IMR-90 (cell line): ENCODE results near the gene PRIMA1. TPM values are rescaled to one million over a fixed set of nuclear protein-coding genes. Genes with fewer than 3 reads are reported as not detected.

Experiments used
- ATAC-seq: fragments of 200-7000 bp; cut with Tn5 transposase; 2 replicates; pipeline ENCODE4 v1.9.1; 2020; ENCODE audit warnings: low read depth, mild to moderate bottlenecking, moderate library complexity
- BruUV-seq: library from RNA; stranded (reverse); fragments of 400-500 nt; replicated peaks from 2 replicates; lab custom pipeline; 2021; lab: Mats Ljungman, UMichigan
- CTCF ChIA-PET: fragments of 300-600 bp; formaldehyde crosslinking; extraction: SDS; loops from one replicate; lab custom pipeline; 2021; ENCODE audit warnings: antibody characterized with exemption; lab: Yijun Ruan, JAX
- POLR2A ChIA-PET: fragments of 300-600 bp; sonication (Branson Sonifier 250); formaldehyde crosslinking; loops from one replicate; lab custom pipeline; 2022; ENCODE audit warnings: antibody characterized with exemption; ENCODE audit not compliant: unreplicated experiment; lab: Charles Lee
- DNase-seq: peaks from one replicate; pipeline ENCODE4 v3.0.0; 2013
- H2AFZ ChIP-seq: replicated peaks from 2 replicates; pipeline ENCODE3; 2013; ENCODE audit warnings: low read length, mild to moderate bottlenecking; ENCODE audit not compliant: poor library complexity
- H2AK5ac ChIP-seq: 2 replicates; pipeline ENCODE4 v1.6.1; 2013; ENCODE audit warnings: low read depth, low read length, inconsistent platforms
- H2AK9ac ChIP-seq: replicated peaks from 2 replicates; pipeline ENCODE3; 2013; ENCODE audit warnings: mild to moderate bottlenecking, low read depth, low read length, moderate library complexity; ENCODE audit not compliant: poor library complexity
- H2BK120ac ChIP-seq: 2 replicates; pipeline ENCODE4 v1.6.1; 2013; ENCODE audit warnings: low read depth, low read length, inconsistent platforms
- H2BK15ac ChIP-seq: 3 replicates; pipeline ENCODE4 v1.6.1; 2013; ENCODE audit warnings: low read depth, low read length, inconsistent platforms
- H2BK20ac ChIP-seq: 2 replicates; pipeline ENCODE4 v1.6.1; 2013; ENCODE audit warnings: low read depth, mild to moderate bottlenecking, inconsistent platforms, low read length, moderate library complexity
- H2BK5ac ChIP-seq: 2 replicates; pipeline ENCODE4 v1.6.1; 2013; ENCODE audit warnings: mild to moderate bottlenecking, low read depth, low read length, inconsistent platforms; ENCODE audit not compliant: poor library complexity, severe bottlenecking
- H3K14ac ChIP-seq: replicated peaks from 2 replicates; pipeline ENCODE4 v1.6.1; 2013; ENCODE audit warnings: low read depth, low read length, inconsistent platforms
- H3K18ac ChIP-seq: 2 replicates; pipeline ENCODE4 v1.6.1; 2013; ENCODE audit warnings: low read depth, low read length, control low read depth
- H3K23ac ChIP-seq: 2 replicates; pipeline ENCODE4 v1.6.1; 2013; ENCODE audit warnings: low read depth, low read length, inconsistent platforms
- H3K27ac ChIP-seq: 2 replicates; pipeline ENCODE4 v1.5.1; 2013; ENCODE audit warnings: mild to moderate bottlenecking, control low read depth, low read length; ENCODE audit not compliant: insufficient read depth
- H3K27me3 ChIP-seq: 2 replicates; pipeline ENCODE4 v1.6.1; 2013; ENCODE audit warnings: low read length; ENCODE audit not compliant: control insufficient read depth, insufficient read depth
- H3K36me3 ChIP-seq: 2 replicates; pipeline ENCODE4 v1.6.1; 2013; ENCODE audit warnings: low read length, mixed read lengths; ENCODE audit not compliant: control insufficient read depth, insufficient read depth
- H3K4ac ChIP-seq: 2 replicates; pipeline ENCODE4 v1.6.1; 2013; ENCODE audit warnings: low read depth, low read length, inconsistent platforms
- H3K4me1 ChIP-seq: 2 replicates; pipeline ENCODE4 v1.6.1; 2013; ENCODE audit warnings: low read length, mixed read lengths; ENCODE audit not compliant: control insufficient read depth, insufficient read depth
- H3K4me2 ChIP-seq: 2 replicates; pipeline ENCODE4 v1.6.1; 2013; ENCODE audit warnings: low read depth, mild to moderate bottlenecking, control low read depth, low read length, moderate library complexity
- H3K4me3 ChIP-seq: 2 replicates; pipeline ENCODE4 v1.5.1; 2013; ENCODE audit warnings: low read depth, mild to moderate bottlenecking, control low read depth, low read length, moderate library complexity; ENCODE audit not compliant: insufficient read depth
- H3K56ac ChIP-seq: 2 replicates; pipeline ENCODE4 v1.6.1; 2013; ENCODE audit warnings: low read length, inconsistent platforms; ENCODE audit not compliant: insufficient read depth; ENCODE audit errors: extremely low read depth
- H3K79me1 ChIP-seq, 2 experiments: 2 replicates each; pipeline ENCODE4 v1.6.1; 2013; ENCODE audit warnings: low read length in 2 of 2, inconsistent platforms in 1 of 2, low read depth in 1 of 2
- H3K9ac ChIP-seq: 2 replicates; pipeline ENCODE4 v1.6.1; 2013; ENCODE audit warnings: low read depth, low read length, control low read depth
- H3K9me1 ChIP-seq: 2 replicates; pipeline ENCODE4 v1.6.1; 2013; ENCODE audit warnings: low read length, inconsistent platforms; ENCODE audit not compliant: insufficient read depth
- H3K9me3 ChIP-seq: 2 replicates; pipeline ENCODE4 v1.6.1; 2013; ENCODE audit warnings: low read length; ENCODE audit not compliant: control insufficient read depth, insufficient read depth
- H4K20me1 ChIP-seq: 2 replicates; pipeline ENCODE4 v1.6.1; 2013; ENCODE audit warnings: low read length, inconsistent platforms; ENCODE audit not compliant: insufficient read depth
- H4K5ac ChIP-seq: 2 replicates; pipeline ENCODE4 v1.6.1; 2013; ENCODE audit warnings: mild to moderate bottlenecking, low read depth, low read length, control low read depth
- H4K8ac ChIP-seq, 2 experiments: 2 replicates each; pipeline ENCODE4 v1.6.1; 2013; ENCODE audit warnings: low read depth in 2 of 2, low read length in 2 of 2, control low read depth in 1 of 2, inconsistent platforms in 1 of 2
- H4K91ac ChIP-seq: 2 replicates; pipeline ENCODE4 v1.6.1; 2013; ENCODE audit warnings: low read depth, low read length, inconsistent platforms; ENCODE audit not compliant: insufficient read depth
- CEBPB ChIP-seq: IDR thresholded peaks from 2 replicates; pipeline ENCODE4 v1.6.1; 2012; ENCODE audit warnings: low read depth, low read length, improper control_type of control experiment
- CHD1 ChIP-seq: IDR thresholded peaks from 2 replicates; pipeline ENCODE4 v1.6.1; 2012; ENCODE audit warnings: low read depth, low read length, improper control_type of control experiment
- FOS ChIP-seq: fragments of 150-350 bp; IDR thresholded peaks from 2 replicates; pipeline ENCODE4 v1.6.1; 2016; ENCODE audit warnings: low read depth, low read length
- MAZ ChIP-seq: IDR thresholded peaks from 2 replicates; pipeline ENCODE4 v1.6.1; 2012; ENCODE audit warnings: low read depth, mild to moderate bottlenecking, low read length, improper control_type of control experiment, moderate library complexity, borderline replicate concordance
- MXI1 ChIP-seq: IDR thresholded peaks from 2 replicates; pipeline ENCODE4 v1.6.1; 2012; ENCODE audit warnings: low read depth, mild to moderate bottlenecking, low read length, moderate library complexity, borderline replicate concordance
- RCOR1 ChIP-seq: IDR thresholded peaks from 2 replicates; pipeline ENCODE4 v1.6.1; 2012; ENCODE audit warnings: mild to moderate bottlenecking, low read length, improper control_type of control experiment; ENCODE audit not compliant: insufficient replicate concordance
- RFX5 ChIP-seq: IDR thresholded peaks from 2 replicates; pipeline ENCODE4 v1.8.0; 2012; ENCODE audit warnings: low read depth, mild to moderate bottlenecking, low read length, moderate library complexity
- WGBS, 2 experiments: methylation state at CpG; one replicate each; pipeline versions ENCODE4 v1.1.5 to v1.1.7; 2013; ENCODE audit warnings: missing lambda C conversion rate in 2 of 2; ENCODE audit not compliant: insufficient read length in 1 of 2; ENCODE audit errors: extremely low coverage in 2 of 2; 5-methylcytosine and 5-hydroxymethylcytosine counted together
- dilution Hi-C: fragments of 300-500 bp; cut with HindIII; formaldehyde crosslinking; loops from one replicate; pipeline ENCODE4 v1.14.3; 2018; ENCODE audit warnings: low sequenced_read_pairs; ENCODE audit not compliant: unreplicated experiment
- in situ Hi-C: fragments of 300-500 bp; cut with MboI; formaldehyde crosslinking; loops from 3 replicates; pipeline ENCODE4 v1.14.3; 2019; ENCODE audit warnings: low sequenced_read_pairs, inconsistent platforms, mixed read lengths
- intact Hi-C: fragments of 100-400 bp; cut with micrococcal nuclease; formaldehyde crosslinking; loops from 2 replicates; pipeline ENCODE4 v1.10.0; 2022
- polyA plus RNA-seq, 3 experiments: library from polyadenylated mRNA; depleted of rRNA; stranded (reverse); fragments of >200 nt; gene quantifications; 2 replicates each; pipeline ENCODE4 v1.2.3, GENCODE V29; 2012; ENCODE audit warnings: low replicate concordance in 1 of 3
- total RNA-seq: library from RNA; depleted of rRNA; stranded (reverse); fragments of >200 nt; gene quantifications from 2 replicates; pipeline ENCODE4 v1.2.3, GENCODE V29; 2012
- TF ChIP-seq, protein P1 (sequence below): fragments of 150-350 bp; IDR thresholded peaks from 2 replicates; pipeline ENCODE4 v1.6.1; 2016; ENCODE audit warnings: low read depth, mild to moderate bottlenecking, low read length, moderate library complexity, borderline replicate concordance
- TF ChIP-seq, protein P2 (sequence below): fragments of 150-350 bp; IDR thresholded peaks from 2 replicates; pipeline ENCODE4 v1.6.1; 2017; ENCODE audit warnings: mild to moderate bottlenecking, antibody characterized with exemption, low read length, low read depth

PRIMA1 gene
- total and polyA plus RNA-seq, 2 of the 4 experiments (the other 2 are of a cell fraction): not detected

GRCh38 chr14:93757206-93757605, 31.1 kb downstream of the PRIMA1 start:
- in situ Hi-C loops: no loop called here
- Histone ChIP-seq H3K9me3 (peaks cover 12% of the 10 kb centered on the region), H2BK20ac (no peak overlapping the region), H3K27ac (no peak overlapping the region), H3K4me3 (no peak overlapping the region), H3K27me3 (no peaks in the 10 kb centered on the region), H3K14ac (no peak overlapping the region), H4K5ac (no peak overlapping the region), H2AFZ (no peak overlapping the region), H3K9ac (no peak overlapping the region), H2BK15ac (no peak overlapping the region), H2BK120ac (no peak overlapping the region), H3K36me3 (no peaks in the 10 kb centered on the region), H2AK5ac (no peak overlapping the region), H3K18ac (no peak overlapping the region), H3K9me1 (no peaks in the 10 kb centered on the region), H2BK5ac (no peak overlapping the region), H4K8ac (no peak overlapping the region), H4K20me1 (no peaks in the 10 kb centered on the region), H2AK9ac (no peak overlapping the region), H3K56ac (no peak overlapping the region), H3K4me2 (no peak overlapping the region), H3K4ac (no peak overlapping the region), H4K91ac (no peak overlapping the region), H3K23ac (no peak overlapping the region), H3K79me1 (no peaks in the 10 kb centered on the region), H3K4me1 (no peaks in the 10 kb centered on the region)
- ChIA-PET POLR2A (no interaction called here), CTCF (no interaction called here)
- BruUV-seq: no TSS peak
- dilution Hi-C loops: no loop called here
- ATAC-seq (no peak), DNase-seq (no peak)
- intact Hi-C loops: no loop called here
- no peak for TF ChIP-seq MAZ
- TF ChIP-seq, protein P1, sequence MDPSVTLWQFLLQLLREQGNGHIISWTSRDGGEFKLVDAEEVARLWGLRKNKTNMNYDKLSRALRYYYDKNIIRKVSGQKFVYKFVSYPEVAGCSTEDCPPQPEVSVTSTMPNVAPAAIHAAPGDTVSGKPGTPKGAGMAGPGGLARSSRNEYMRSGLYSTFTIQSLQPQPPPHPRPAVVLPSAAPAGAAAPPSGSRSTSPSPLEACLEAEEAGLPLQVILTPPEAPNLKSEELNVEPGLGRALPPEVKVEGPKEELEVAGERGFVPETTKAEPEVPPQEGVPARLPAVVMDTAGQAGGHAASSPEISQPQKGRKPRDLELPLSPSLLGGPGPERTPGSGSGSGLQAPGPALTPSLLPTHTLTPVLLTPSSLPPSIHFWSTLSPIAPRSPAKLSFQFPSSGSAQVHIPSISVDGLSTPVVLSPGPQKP: no peak
- no peak for TF ChIP-seq RCOR1
- no peak for TF ChIP-seq CEBPB
- no peak for TF ChIP-seq FOS
- no peak for TF ChIP-seq MXI1
- TF ChIP-seq, protein P2, sequence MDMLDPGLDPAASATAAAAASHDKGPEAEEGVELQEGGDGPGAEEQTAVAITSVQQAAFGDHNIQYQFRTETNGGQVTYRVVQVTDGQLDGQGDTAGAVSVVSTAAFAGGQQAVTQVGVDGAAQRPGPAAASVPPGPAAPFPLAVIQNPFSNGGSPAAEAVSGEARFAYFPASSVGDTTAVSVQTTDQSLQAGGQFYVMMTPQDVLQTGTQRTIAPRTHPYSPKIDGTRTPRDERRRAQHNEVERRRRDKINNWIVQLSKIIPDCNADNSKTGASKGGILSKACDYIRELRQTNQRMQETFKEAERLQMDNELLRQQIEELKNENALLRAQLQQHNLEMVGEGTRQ: no peak
- no peak for TF ChIP-seq CHD1
- TF ChIP-seq RFX5: no peak
- 62% methylated on average over 4 of the region's 12 CpGs; no CpG with 5 or more reads in 1 of the 2 experiments for WGBS, 2 experiments
